GM23248 (cell line): ENCODE results near the gene RUFY2. TPM values are rescaled to one million over a fixed set of nuclear protein-coding genes. Genes with fewer than 3 reads are reported as not detected.

ENCODE experiments used
- DNase-seq: peaks from one replicate; pipeline ENCODE4 v3.0.0-alpha.2; 2015
- H2AFZ ChIP-seq: fragments of 200-600 bp; sonication (generic); 2 replicates; pipeline ENCODE4 v1.6.1; 2016; ENCODE audit warnings: antibody characterized with exemption
- H3F3A ChIP-seq: fragments of 200-600 bp; sonication (generic); 2 replicates; pipeline ENCODE4 v1.6.1; 2016; ENCODE audit warnings: mild to moderate bottlenecking, antibody characterized with exemption, mixed run types; ENCODE audit not compliant: insufficient read depth
- H3K27ac ChIP-seq: fragments of 200-600 bp; sonication (generic); 2 replicates; pipeline ENCODE4 v1.5.1; 2016; ENCODE audit warnings: mild to moderate bottlenecking
- H3K27me3 ChIP-seq: fragments of 200-600 bp; sonication (generic); replicated peaks from 2 replicates; pipeline ENCODE4 v1.6.1; 2016; ENCODE audit warnings: mild to moderate bottlenecking; ENCODE audit not compliant: insufficient read depth
- H3K36me3 ChIP-seq: fragments of 200-600 bp; sonication (generic); 2 replicates; pipeline ENCODE4 v1.6.1; 2016; ENCODE audit warnings: low read depth, mild to moderate bottlenecking
- H3K4me1 ChIP-seq: fragments of 200-600 bp; sonication (generic); 2 replicates; pipeline ENCODE4 v1.6.1; 2016; ENCODE audit warnings: mild to moderate bottlenecking; ENCODE audit not compliant: insufficient read depth
- H3K4me2 ChIP-seq: fragments of 200-600 bp; sonication (generic); one replicate; pipeline ENCODE4 v1.6.1; 2016; ENCODE audit warnings: mild to moderate bottlenecking; ENCODE audit not compliant: unreplicated experiment
- H3K4me3 ChIP-seq: fragments of 200-600 bp; sonication (generic); 2 replicates; pipeline ENCODE4 v1.5.1; 2016; ENCODE audit warnings: mild to moderate bottlenecking
- H3K79me2 ChIP-seq: fragments of 200-600 bp; sonication (generic); 2 replicates; pipeline ENCODE4 v1.6.1; 2016; ENCODE audit warnings: mild to moderate bottlenecking; ENCODE audit not compliant: insufficient read depth
- H3K9ac ChIP-seq: fragments of 200-600 bp; sonication (generic); 2 replicates; pipeline ENCODE4 v1.6.1; 2016; ENCODE audit warnings: mild to moderate bottlenecking
- H3K9me2 ChIP-seq: fragments of 200-600 bp; sonication (generic); 2 replicates; pipeline ENCODE4 v1.6.1; 2016; ENCODE audit warnings: mixed run types, mild to moderate bottlenecking, moderate library complexity; ENCODE audit not compliant: insufficient read depth
- H3K9me3 ChIP-seq: fragments of 200-600 bp; sonication (generic); one replicate; pipeline ENCODE4 v1.6.1; 2017; ENCODE audit warnings: low read depth
- H4K20me1 ChIP-seq: fragments of 200-600 bp; sonication (generic); 2 replicates; pipeline ENCODE4 v1.6.0; 2016; ENCODE audit not compliant: insufficient read depth
- EZH2 ChIP-seq: fragments of 200-600 bp; sonication (generic); IDR thresholded peaks from 2 replicates; pipeline ENCODE4 v1.6.1; 2018; ENCODE audit warnings: antibody characterized with exemption, mild to moderate bottlenecking; ENCODE audit not compliant: insufficient read depth, poor library complexity, severe bottlenecking
- EZH2phosphoT487 ChIP-seq: fragments of 200-600 bp; sonication (generic); IDR thresholded peaks from 2 replicates; pipeline ENCODE4 v1.6.1; 2018; ENCODE audit warnings: antibody characterized with exemption, moderate library complexity, mild to moderate bottlenecking, low read depth; ENCODE audit not compliant: insufficient read depth
- WGBS, 2 experiments: methylation state at CpG; one replicate each; pipeline ENCODE4 v1.1.6; 2015 to 2017; ENCODE audit warnings: low lambda C conversion rate in 2 of 2, low coverage in 1 of 2; ENCODE audit errors: missing lambda C conversion rate in 2 of 2; 5-methylcytosine and 5-hydroxymethylcytosine counted together
- in situ Hi-C: fragments of 300-500 bp; cut with MboI; formaldehyde crosslinking; loops from 2 replicates; pipeline ENCODE4 v1.15.0; 2020
- polyA plus RNA-seq: library from polyadenylated mRNA; unstranded; fragments of >200 nt; fragmentation: Nextera tagmentation; extraction: Ambion mirVana; gene quantifications from 2 replicates; pipeline ENCODE4 v1.2.1, GENCODE V29; 2016
- total RNA-seq: library from RNA; depleted of rRNA; stranded (reverse); fragments of >200 nt; shearing (Covaris generic); gene quantifications from 2 replicates; pipeline ENCODE4 v1.2.3, GENCODE V29; 2014

RUFY2 gene
- total and polyA plus RNA-seq, 2 experiments from 2014 or later = 11.2 to 20.6 TPM

DNA sequence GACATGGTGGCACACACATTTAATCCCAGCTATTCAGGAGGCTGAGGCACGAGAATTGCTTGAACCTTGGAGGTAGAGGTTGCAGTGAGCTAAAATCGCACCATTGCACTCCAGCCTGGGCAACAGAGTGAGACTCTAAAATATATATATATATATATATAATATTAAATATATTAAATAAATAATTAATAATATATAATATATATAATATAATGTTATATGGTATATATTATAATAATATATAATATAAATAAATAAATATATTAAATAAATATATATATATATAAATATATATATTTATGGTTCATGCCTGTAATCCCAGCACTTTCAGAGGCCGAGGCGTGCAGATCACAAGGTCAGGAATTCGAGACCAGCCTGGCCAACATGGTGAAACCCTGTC is 40.5 kb downstream of the RUFY2 start:
- no peak overlapping the region for H3K27ac ChIP-seq
- H3K36me3 ChIP-seq = peaks cover 32% of the 10 kb centered on the region
- in situ Hi-C loops = no loop called here
- H4K20me1 ChIP-seq = no peaks in the 10 kb centered on the region
- H3F3A ChIP-seq = peaks cover 4% of the 10 kb centered on the region; the same call in 1 of the 2 replicates
- no peak overlapping the region for H2AFZ ChIP-seq
- no peaks in the 10 kb centered on the region for H3K9me3 ChIP-seq
- WGBS, 2 experiments = 97 to 99% methylated on average over 5 of the region's 5 CpGs
- H3K4me3 ChIP-seq = no peak overlapping the region
- H3K27me3 ChIP-seq = no peaks in the 10 kb centered on the region
- no peaks in the 10 kb centered on the region for H3K9me2 ChIP-seq
- TF ChIP-seq EZH2phosphoT487 = no peak
- no peak for TF ChIP-seq EZH2
- DNase-seq = no peak
- H3K79me2 ChIP-seq = no peaks in the 10 kb centered on the region
- no peaks in the 10 kb centered on the region for H3K4me1 ChIP-seq
- H3K4me2 ChIP-seq = no peak overlapping the region
- H3K9ac ChIP-seq = no peak overlapping the region

DNA sequence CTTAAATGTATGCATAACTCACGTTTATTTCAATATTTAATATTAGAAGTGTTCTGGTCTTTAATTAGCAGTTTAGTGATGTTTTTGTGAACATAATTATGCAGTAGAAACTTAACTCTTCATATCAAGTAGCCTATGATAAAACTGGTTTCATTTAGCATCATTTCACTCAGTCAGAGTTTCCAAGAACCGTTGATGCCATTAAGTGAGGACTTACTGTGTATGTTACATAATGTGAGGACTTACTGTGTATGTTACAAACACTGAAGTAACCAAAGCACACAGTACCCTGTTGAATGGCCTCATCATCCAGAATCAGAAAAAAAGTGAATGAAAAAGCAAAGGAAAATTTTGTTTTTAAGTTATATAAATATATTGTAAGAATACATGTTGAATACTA is 41.5 kb downstream of the RUFY2 start:
- TF ChIP-seq EZH2 = no peak
- TF ChIP-seq EZH2phosphoT487 = no peak
- no peak overlapping the region for H3K4me3 ChIP-seq
- H2AFZ ChIP-seq = no peak overlapping the region
- no peaks in the 10 kb centered on the region for H3K79me2 ChIP-seq
- H3K36me3 ChIP-seq = peaks cover 33% of the 10 kb centered on the region
- in situ Hi-C loops = no loop called here
- H3K9me2 ChIP-seq = no peaks in the 10 kb centered on the region
- no peak overlapping the region for H3K27ac ChIP-seq
- no peak overlapping the region for H3K4me2 ChIP-seq
- DNase-seq = no peak
- no peaks in the 10 kb centered on the region for H4K20me1 ChIP-seq
- H3K9me3 ChIP-seq = no peaks in the 10 kb centered on the region
- WGBS, 2 experiments = 54 to 63% methylated on average over 2 of the region's 2 CpGs
- no peaks in the 10 kb centered on the region for H3K27me3 ChIP-seq
- no peaks in the 10 kb centered on the region for H3K4me1 ChIP-seq
- H3F3A ChIP-seq = peaks cover 4% of the 10 kb centered on the region; the same call in 1 of the 2 replicates
- H3K9ac ChIP-seq = no peak overlapping the region

DNA sequence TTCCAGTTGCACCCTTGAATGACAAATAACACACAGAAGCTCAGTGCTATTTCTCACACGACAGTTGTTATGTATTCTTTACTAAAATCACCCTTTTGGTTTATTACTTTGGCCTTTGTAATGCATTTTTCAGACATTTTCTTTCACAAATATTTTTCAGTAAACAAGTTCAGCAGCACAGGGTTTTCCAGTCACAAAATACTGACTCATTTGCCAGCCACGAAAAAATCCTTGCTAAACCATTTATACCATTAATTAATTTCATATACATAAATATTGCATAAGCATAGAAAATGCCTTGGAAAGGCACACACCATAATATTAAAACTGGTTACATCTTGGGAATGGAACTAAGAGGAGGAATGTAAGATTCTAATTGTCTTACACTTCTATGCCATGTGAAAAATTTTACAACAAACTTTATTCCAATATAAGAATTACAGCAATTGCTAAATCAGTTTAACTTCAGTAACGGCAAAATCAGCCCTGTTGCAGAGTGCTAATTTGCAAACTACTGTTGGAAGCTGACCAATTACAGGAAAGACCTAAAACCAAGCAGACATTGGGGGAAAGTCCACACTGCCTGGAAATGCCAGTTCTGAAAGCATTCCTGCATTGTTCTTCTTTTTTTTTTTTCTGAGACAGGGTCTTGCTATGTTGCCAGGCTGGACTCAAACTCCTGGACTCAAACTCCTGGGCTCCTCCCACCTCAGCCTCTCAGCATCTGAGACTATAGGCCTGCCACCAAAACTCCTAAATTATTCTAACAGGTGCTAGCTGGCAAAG is 42.8 kb downstream of the RUFY2 start:
- H3F3A ChIP-seq = peaks cover 4% of the 10 kb centered on the region; the same call in 1 of the 2 replicates
- no peak overlapping the region for H3K9ac ChIP-seq
- peak; percentile 15 for DNase-seq
- no peak overlapping the region for H3K4me2 ChIP-seq
- 26 to 34% methylated on average over 3 of the region's 3 CpGs for WGBS, 2 experiments
- TF ChIP-seq EZH2phosphoT487 (no peak), EZH2 (no peak)
- H3K27me3 ChIP-seq = no peaks in the 10 kb centered on the region
- H3K4me3 ChIP-seq = no peak overlapping the region
- H3K4me1 ChIP-seq = no peaks in the 10 kb centered on the region
- no peaks in the 10 kb centered on the region for H4K20me1 ChIP-seq
- no peak overlapping the region for H3K27ac ChIP-seq
- no peaks in the 10 kb centered on the region for H3K79me2 ChIP-seq
- in situ Hi-C loops = no loop called here
- H3K36me3 ChIP-seq = peaks cover 33% of the 10 kb centered on the region
- no peaks in the 10 kb centered on the region for H3K9me2 ChIP-seq
- no peak overlapping the region for H2AFZ ChIP-seq
- H3K9me3 ChIP-seq = no peaks in the 10 kb centered on the region

GRCh38 chr10:68362590-68362989 is 44.5 kb downstream of the RUFY2 start:
- Histone ChIP-seq H3K27me3 (no peaks in the 10 kb centered on the region), H3F3A (peaks cover 4% of the 10 kb centered on the region; the same call in 1 of the 2 replicates), H3K9me3 (no peaks in the 10 kb centered on the region), H3K27ac (no peak overlapping the region), H2AFZ (no peak overlapping the region), H3K4me1 (no peaks in the 10 kb centered on the region), H3K9ac (no peak overlapping the region), H3K9me2 (no peaks in the 10 kb centered on the region), H4K20me1 (no peaks in the 10 kb centered on the region), H3K36me3 (peaks cover 40% of the 10 kb centered on the region), H3K4me2 (no peak overlapping the region), H3K79me2 (no peaks in the 10 kb centered on the region), H3K4me3 (no peak overlapping the region)
- WGBS, 2 experiments = 100% methylated on average over 3 of the region's 3 CpGs
- TF ChIP-seq EZH2 (no peak), EZH2phosphoT487 (no peak)
- DNase-seq = no peak
- in situ Hi-C loops = no loop called here
